Neutrophil (primary cell): ENCODE measurements around the gene MAP3K2.

Experiments
- H3K27ac ChIP-seq: fragments of 200-600 bp; sonication (generic); 2 replicates; pipeline ENCODE4 v1.5.1; 2016; ENCODE audit warnings: mild to moderate bottlenecking, moderate library complexity
- H3K27me3 ChIP-seq: fragments of 200-600 bp; sonication (generic); 2 replicates; pipeline ENCODE4 v1.6.0; 2016; ENCODE audit warnings: mild to moderate bottlenecking
- H3K36me3 ChIP-seq: fragments of 200-600 bp; sonication (generic); 2 replicates; pipeline ENCODE4 v1.5.1; 2017
- H3K4me1 ChIP-seq, 2 experiments: fragments of 200-600 bp in 1 of 2; sonication (generic) in 1 of 2; 1 replicate in 1 of 2; 2 replicates in 1 of 2; pipeline versions ENCODE4 v1.5.1 to v1.6.1; 2013 to 2016; ENCODE audit warnings: low read depth in 1 of 2, low read length in 1 of 2, mild to moderate bottlenecking in 1 of 2, moderate library complexity in 1 of 2; ENCODE audit not compliant: control insufficient read depth in 1 of 2, insufficient read depth in 1 of 2
- H3K4me3 ChIP-seq, 2 experiments: fragments of 200-600 bp in 1 of 2; sonication (generic) in 1 of 2; 1 replicate in 1 of 2; 2 replicates in 1 of 2; pipeline ENCODE4 v1.5.1; 2013 to 2016; ENCODE audit warnings: low read depth in 1 of 2, low read length in 1 of 2, mild to moderate bottlenecking in 1 of 2, moderate library complexity in 1 of 2
- H3K9me3 ChIP-seq: fragments of 200-600 bp; sonication (generic); 2 replicates; pipeline ENCODE4 v1.5.1; 2016
- TF ChIP-seq, protein P1 (sequence below): fragments of 200-600 bp; sonication (generic); IDR thresholded peaks from 2 replicates; pipeline ENCODE4 v1.5.1; 2016; ENCODE audit warnings: antibody characterized with exemption

Gene MAP3K2

DNA sequence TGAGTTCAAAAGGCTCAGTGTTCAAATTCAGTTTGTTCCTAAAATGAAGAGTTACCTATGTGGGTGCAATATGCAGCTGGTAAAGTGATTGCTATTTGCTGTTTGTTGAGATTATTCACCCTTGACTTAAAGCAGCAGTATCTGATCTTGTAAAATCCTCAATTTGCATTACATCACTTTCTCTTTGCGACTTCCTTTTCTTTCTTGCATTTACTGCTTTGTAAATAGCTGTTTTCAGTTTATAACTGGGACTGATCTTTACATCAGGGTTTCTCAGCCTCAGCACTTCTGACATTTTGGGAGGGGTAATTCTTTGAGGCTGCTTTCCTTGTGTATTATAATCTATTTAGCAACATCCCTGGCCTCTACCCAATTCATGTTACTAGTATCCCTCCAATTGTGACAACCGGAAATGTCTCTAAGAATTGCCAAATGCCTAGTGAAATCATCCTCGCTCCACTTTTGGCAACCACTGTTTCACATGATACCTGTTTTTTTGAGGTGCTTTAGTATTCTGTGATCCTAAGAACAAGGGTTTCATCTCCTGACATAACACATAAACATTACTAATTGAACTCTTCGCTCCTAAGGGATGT is 81.7 kb downstream of the MAP3K2 start:
- peaks cover 47% of the 10 kb centered on the region for H3K36me3 ChIP-seq
- TF ChIP-seq, protein P1, sequence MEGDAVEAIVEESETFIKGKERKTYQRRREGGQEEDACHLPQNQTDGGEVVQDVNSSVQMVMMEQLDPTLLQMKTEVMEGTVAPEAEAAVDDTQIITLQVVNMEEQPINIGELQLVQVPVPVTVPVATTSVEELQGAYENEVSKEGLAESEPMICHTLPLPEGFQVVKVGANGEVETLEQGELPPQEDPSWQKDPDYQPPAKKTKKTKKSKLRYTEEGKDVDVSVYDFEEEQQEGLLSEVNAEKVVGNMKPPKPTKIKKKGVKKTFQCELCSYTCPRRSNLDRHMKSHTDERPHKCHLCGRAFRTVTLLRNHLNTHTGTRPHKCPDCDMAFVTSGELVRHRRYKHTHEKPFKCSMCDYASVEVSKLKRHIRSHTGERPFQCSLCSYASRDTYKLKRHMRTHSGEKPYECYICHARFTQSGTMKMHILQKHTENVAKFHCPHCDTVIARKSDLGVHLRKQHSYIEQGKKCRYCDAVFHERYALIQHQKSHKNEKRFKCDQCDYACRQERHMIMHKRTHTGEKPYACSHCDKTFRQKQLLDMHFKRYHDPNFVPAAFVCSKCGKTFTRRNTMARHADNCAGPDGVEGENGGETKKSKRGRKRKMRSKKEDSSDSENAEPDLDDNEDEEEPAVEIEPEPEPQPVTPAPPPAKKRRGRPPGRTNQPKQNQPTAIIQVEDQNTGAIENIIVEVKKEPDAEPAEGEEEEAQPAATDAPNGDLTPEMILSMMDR = no peak
- H3K4me1 ChIP-seq = peaks cover 22 to 24% of the 10 kb centered on the region in 2 experiments
- H3K27me3 ChIP-seq = no peaks in the 10 kb centered on the region
- peak overlapping the region; percentile 9 to 26 for H3K4me3 ChIP-seq
- H3K9me3 ChIP-seq = no peaks in the 10 kb centered on the region
- peak overlapping the region; percentile 84 for H3K27ac ChIP-seq

DNA sequence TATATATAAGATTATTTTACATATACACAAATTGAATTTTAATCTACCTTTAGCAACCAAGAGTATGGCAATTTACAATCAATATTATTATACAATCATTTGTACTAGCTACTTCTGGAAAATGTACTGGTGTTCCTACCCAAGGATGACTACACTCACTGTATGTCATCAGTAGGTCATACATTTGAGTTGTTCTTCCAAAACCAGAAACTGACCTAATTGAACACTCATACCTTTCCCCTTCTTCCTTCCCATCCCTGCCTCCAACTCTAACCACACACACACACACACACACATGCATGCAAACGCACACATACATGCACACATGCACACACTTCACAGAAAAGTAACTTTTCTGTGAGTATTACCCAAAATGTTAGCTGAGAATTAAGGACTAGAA is 85.6 kb downstream of the MAP3K2 start:
- no peaks in the 10 kb centered on the region for H3K9me3 ChIP-seq
- TF ChIP-seq, protein P1 = no peak
- H3K4me1 ChIP-seq = peaks cover 22 to 24% of the 10 kb centered on the region in 2 experiments
- no peaks in the 10 kb centered on the region for H3K27me3 ChIP-seq
- peaks cover 15% of the 10 kb centered on the region for H3K36me3 ChIP-seq
- no peak overlapping the region for H3K4me3 ChIP-seq
- no peak overlapping the region for H3K27ac ChIP-seq

- no peaks in the 10 kb centered on the region for H3K9me3 ChIP-seq
- peaks cover 35% of the 10 kb centered on the region for H3K36me3 ChIP-seq
- TF ChIP-seq, protein P1 = no peak
- H3K4me1 ChIP-seq = peaks cover 22 to 23% of the 10 kb centered on the region in 2 experiments
- H3K27ac ChIP-seq = peak within 1 kb of the TSS; percentile 81
- peak within 1 kb of the TSS; percentile 87 to 90 for H3K4me3 ChIP-seq
- no peaks in the 10 kb centered on the region for H3K27me3 ChIP-seq
These were observed 93.8 kb downstream of the MAP3K2 start, which contains the start of gene ERCC3 for GRCh38 chr2:127293748-127294562. ERCC3 (minus strand) TSS chr2:127294144; CDS start chr2:127294081, 63 bp downstream.

- Histone ChIP-seq H3K27ac (peak overlapping the region; percentile 81), H3K9me3 (no peaks in the 10 kb centered on the region), H3K27me3 (no peaks in the 10 kb centered on the region), H3K4me1 (peaks cover 22 to 23% of the 10 kb centered on the region in 2 experiments), H3K36me3 (peaks cover 41% of the 10 kb centered on the region), H3K4me3 (peak overlapping the region; percentile 87 to 90)
- TF ChIP-seq, protein P1 = no peak
These were observed 94.4 kb downstream of the MAP3K2 start for GRCh38 chr2:127293386-127293747.

- Histone ChIP-seq H3K4me1 (peaks cover 3% of the 10 kb centered on the region in 2 experiments), H3K4me3 (no peak overlapping the region), H3K27ac (no peak overlapping the region), H3K36me3 (peaks cover 90% of the 10 kb centered on the region), H3K9me3 (no peaks in the 10 kb centered on the region), H3K27me3 (no peaks in the 10 kb centered on the region)
- TF ChIP-seq, protein P1 = no peak
These were observed 99.5 kb downstream of the MAP3K2 start for GRCh38 chr2:127288274-127288673.
